ENCODE measurements around the gene DHX35. TPM values are rescaled to one million over a fixed set of nuclear protein-coding genes. Genes with fewer than 3 reads are reported as not detected.

DHX35 gene
- total and polyA plus RNA-seq, 10 of the 15 experiments (the other 5 are each of a cell fraction or from before 2014, with no cell fraction given) = 4.3 to 21.6 (median 14.9) TPM

DNA sequence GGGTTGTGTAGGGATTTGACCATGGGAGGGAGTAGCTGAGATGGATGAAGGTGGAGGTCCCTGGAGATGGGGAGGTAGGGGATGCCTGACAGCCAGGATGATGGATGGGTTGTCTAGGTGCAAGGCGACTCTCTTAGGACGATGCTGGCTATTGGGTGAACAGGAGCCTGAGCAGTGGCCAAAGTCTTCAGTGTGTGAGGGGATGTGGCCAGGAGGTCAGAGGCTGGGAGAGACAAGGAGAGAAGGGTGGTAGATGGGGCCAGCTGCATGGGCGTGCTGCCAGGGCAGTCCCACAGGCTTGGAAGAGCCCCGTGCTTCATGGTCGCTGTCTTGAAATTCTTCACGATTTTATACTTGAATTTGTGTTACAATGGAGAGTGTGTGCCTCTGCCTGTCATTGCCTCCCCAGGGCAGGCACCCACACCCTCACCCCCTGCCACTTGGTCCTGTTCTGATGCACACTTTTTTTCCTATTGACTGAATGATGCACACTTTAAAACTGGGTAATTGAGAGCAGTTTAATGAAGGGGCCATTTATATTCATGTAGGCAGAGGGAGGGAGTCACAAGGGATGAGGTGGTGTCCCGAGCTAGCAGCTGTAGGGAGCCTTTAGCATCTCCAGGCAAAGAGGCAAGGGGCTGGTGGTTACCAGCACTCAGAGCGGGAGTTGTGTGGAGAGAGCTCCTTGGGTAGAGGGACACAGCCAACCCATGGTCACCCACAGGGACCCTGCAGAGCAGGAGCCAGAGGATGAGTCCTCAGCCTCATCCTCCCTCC, 120.7 kb downstream of the DHX35 start:
- Histone ChIP-seq H3K36me3 (ENCODE audit: control insufficient read depth in 2 of 2, insufficient read depth in 2 of 2, low read length in 1 of 2) (no peaks in the 10 kb centered on the region), H3K9ac (ENCODE audit: control insufficient read depth, insufficient read depth, low read length) (no peak overlapping the region), H3K4me1 (ENCODE audit: control insufficient read depth, insufficient read depth, low read length) (no peaks in the 10 kb centered on the region), H4K20me1 (ENCODE audit: control insufficient read depth, insufficient read depth) (no peaks in the 10 kb centered on the region; the same call in 1 of the 2 replicates), H3K4me2 (ENCODE audit: control insufficient read depth, insufficient read depth) (no peak overlapping the region), H3K27me3 (replicated peaks in 1 of 2; ENCODE audit: control insufficient read depth in 2 of 2, insufficient read depth in 2 of 2, low read length in 1 of 2) (peaks cover 0 to 4% of the 10 kb centered on the region in 2 experiments; a peak in 2 of 4 replicates), H2AFZ (ENCODE audit: control insufficient read depth, low read depth, low read length) (no peak overlapping the region), H3K4me3 (no peak overlapping the region), H3K79me2 (ENCODE audit: control insufficient read depth, insufficient read depth, low read length) (no peaks in the 10 kb centered on the region), H3K27ac (ENCODE audit: control insufficient read depth, insufficient read depth) (no peak overlapping the region), H3K9me3 (replicated peaks; ENCODE audit: control insufficient read depth, insufficient read depth, low read length) (no peaks in the 10 kb centered on the region)
- intact Hi-C loops (cut with micrococcal nuclease; ENCODE audit: unreplicated experiment) = no loop called here
- BruUV-seq (replicated peaks) = no TSS peak
- SMC1A ChIA-PET (ENCODE audit: uncharacterized antibody, unreplicated experiment) = interaction anchor here (0.6 to 3.9 kb wide), 4 partner anchors 12 to 38 kb away, joined by 3 to 61 read pairs (median 5); no protein-coding TSS in a partner anchor
- FAIRE-seq (no peak), ATAC-seq (no peak), DNase-seq (ENCODE audit: low read depth, low spot score) (no peak)
- TF ChIP-seq KLF5 (IDR thresholded peaks at IDR 0.05; ENCODE audit: partially characterized antibody) (no peak), NFYB (IDR thresholded peaks at IDR 0.05; ENCODE audit: insufficient read depth, low read depth, low read length) (no peak), PAX5 (IDR thresholded peaks at IDR 0.05; ENCODE audit: borderline replicate concordance, low read depth, low read length) (no peak), STAT3 (IDR thresholded peaks at IDR 0.05; ENCODE audit: low read depth, low read length) (no peak), KAT2A (conservative IDR thresholded peaks at IDR 0.05; ENCODE audit: control insufficient read depth, low read depth, low read length) (no peak)
- in situ Hi-C loops (cut with MboI) = no loop called here
- CTCF ChIA-PET = interaction anchor here (0.7 to 6.2 kb wide), 10 partner anchors 13 to 495 kb away, joined by 3 to 152 read pairs (median 3); no protein-coding TSS in a partner anchor
- POLR2A ChIA-PET = no interaction called here
- WGBS (ENCODE audit: insufficient coverage, insufficient replicate concordance, low lambda C conversion rate, missing lambda C conversion rate) = 7% methylated on average over 8 of the region's 8 CpGs
- RAD21 ChIA-PET (ENCODE audit: unreplicated experiment) = interaction anchor here (0.7 to 4.2 kb wide), 3 partner anchors 32 to 85 kb away, joined by 3 to 28 read pairs (median 5); no protein-coding TSS in a partner anchor

GRCh38 chr20:39083761-39084160, 121.6 kb downstream of the DHX35 start:
- no peak overlapping the region for H3K4me3 ChIP-seq
- ChIA-PET RAD21 (ENCODE audit: unreplicated experiment) (interaction anchor here (1.5 kb wide), 1 partner anchor 33 kb away, joined by 5 read pairs; no protein-coding TSS in a partner anchor), POLR2A (no interaction called here), SMC1A (ENCODE audit: uncharacterized antibody, unreplicated experiment) (no interaction called here), CTCF (interaction anchor here (0.9 to 6.2 kb wide), 2 partner anchors 33 to 425 kb away, joined by 3 to 152 read pairs; no protein-coding TSS in a partner anchor)
- H2AFZ ChIP-seq (ENCODE audit: control insufficient read depth, low read depth, low read length) = no peak overlapping the region
- no TSS peak for BruUV-seq (replicated peaks)
- H3K9ac ChIP-seq (ENCODE audit: control insufficient read depth, insufficient read depth, low read length) = no peak overlapping the region
- H3K36me3 ChIP-seq (ENCODE audit: control insufficient read depth in 2 of 2, insufficient read depth in 2 of 2, low read length in 1 of 2) = no peaks in the 10 kb centered on the region
- H3K79me2 ChIP-seq (ENCODE audit: control insufficient read depth, insufficient read depth, low read length) = no peaks in the 10 kb centered on the region
- H4K20me1 ChIP-seq (ENCODE audit: control insufficient read depth, insufficient read depth) = no peaks in the 10 kb centered on the region; the same call in 1 of the 2 replicates
- intact Hi-C loops (cut with micrococcal nuclease; ENCODE audit: unreplicated experiment) = no loop called here
- in situ Hi-C loops (cut with MboI) = no loop called here
- FAIRE-seq = no peak
- 35% methylated on average over 6 of the region's 6 CpGs for WGBS (ENCODE audit: insufficient coverage, insufficient replicate concordance, low lambda C conversion rate, missing lambda C conversion rate)
- H3K27me3 ChIP-seq (replicated peaks in 1 of 2; ENCODE audit: control insufficient read depth in 2 of 2, insufficient read depth in 2 of 2, low read length in 1 of 2) = peaks cover 0 to 4% of the 10 kb centered on the region in 2 experiments; a peak in 2 of 4 replicates
- ATAC-seq = no peak
- no peaks in the 10 kb centered on the region for H3K9me3 ChIP-seq (replicated peaks; ENCODE audit: control insufficient read depth, insufficient read depth, low read length)
- no peak overlapping the region for H3K4me2 ChIP-seq (ENCODE audit: control insufficient read depth, insufficient read depth)
- no peaks in the 10 kb centered on the region for H3K4me1 ChIP-seq (ENCODE audit: control insufficient read depth, insufficient read depth, low read length)
- no peak overlapping the region for H3K27ac ChIP-seq (ENCODE audit: control insufficient read depth, insufficient read depth)
- no peak for DNase-seq (ENCODE audit: low read depth, low spot score)
- TF ChIP-seq, protein P1, sequence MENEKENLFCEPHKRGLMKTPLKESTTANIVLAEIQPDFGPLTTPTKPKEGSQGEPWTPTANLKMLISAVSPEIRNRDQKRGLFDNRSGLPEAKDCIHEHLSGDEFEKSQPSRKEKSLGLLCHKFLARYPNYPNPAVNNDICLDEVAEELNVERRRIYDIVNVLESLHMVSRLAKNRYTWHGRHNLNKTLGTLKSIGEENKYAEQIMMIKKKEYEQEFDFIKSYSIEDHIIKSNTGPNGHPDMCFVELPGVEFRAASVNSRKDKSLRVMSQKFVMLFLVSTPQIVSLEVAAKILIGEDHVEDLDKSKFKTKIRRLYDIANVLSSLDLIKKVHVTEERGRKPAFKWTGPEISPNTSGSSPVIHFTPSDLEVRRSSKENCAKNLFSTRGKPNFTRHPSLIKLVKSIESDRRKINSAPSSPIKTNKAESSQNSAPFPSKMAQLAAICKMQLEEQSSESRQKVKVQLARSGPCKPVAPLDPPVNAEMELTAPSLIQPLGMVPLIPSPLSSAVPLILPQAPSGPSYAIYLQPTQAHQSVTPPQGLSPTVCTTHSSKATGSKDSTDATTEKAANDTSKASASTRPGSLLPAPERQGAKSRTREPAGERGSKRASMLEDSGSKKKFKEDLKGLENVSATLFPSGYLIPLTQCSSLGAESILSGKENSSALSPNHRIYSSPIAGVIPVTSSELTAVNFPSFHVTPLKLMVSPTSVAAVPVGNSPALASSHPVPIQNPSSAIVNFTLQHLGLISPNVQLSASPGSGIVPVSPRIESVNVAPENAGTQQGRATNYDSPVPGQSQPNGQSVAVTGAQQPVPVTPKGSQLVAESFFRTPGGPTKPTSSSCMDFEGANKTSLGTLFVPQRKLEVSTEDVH (IDR thresholded peaks at IDR 0.05; ENCODE audit: low read depth, partially characterized antibody) = no peak
- TF ChIP-seq YY1 (IDR thresholded peaks at IDR 0.05; ENCODE audit: low read depth, low read length) (no peak), KAT2A (conservative IDR thresholded peaks at IDR 0.05; ENCODE audit: control insufficient read depth, low read depth, low read length) (no peak), ATF7 (IDR thresholded peaks at IDR 0.05; ENCODE audit: low read depth) (no peak), EZH2 (IDR thresholded peaks at IDR 0.05; ENCODE audit: borderline replicate concordance, control insufficient read depth, low read depth, low read length) (no peak), NFYB (IDR thresholded peaks at IDR 0.05; ENCODE audit: insufficient read depth, low read depth, low read length) (no peak), KLF5 (IDR thresholded peaks at IDR 0.05; ENCODE audit: partially characterized antibody) (no peak), POLR2A (IDR thresholded peaks at IDR 0.05; ENCODE audit: low read depth, low read length) (no peak)
- TF ChIP-seq, protein P2, sequence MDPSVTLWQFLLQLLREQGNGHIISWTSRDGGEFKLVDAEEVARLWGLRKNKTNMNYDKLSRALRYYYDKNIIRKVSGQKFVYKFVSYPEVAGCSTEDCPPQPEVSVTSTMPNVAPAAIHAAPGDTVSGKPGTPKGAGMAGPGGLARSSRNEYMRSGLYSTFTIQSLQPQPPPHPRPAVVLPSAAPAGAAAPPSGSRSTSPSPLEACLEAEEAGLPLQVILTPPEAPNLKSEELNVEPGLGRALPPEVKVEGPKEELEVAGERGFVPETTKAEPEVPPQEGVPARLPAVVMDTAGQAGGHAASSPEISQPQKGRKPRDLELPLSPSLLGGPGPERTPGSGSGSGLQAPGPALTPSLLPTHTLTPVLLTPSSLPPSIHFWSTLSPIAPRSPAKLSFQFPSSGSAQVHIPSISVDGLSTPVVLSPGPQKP (IDR thresholded peaks at IDR 0.05; ENCODE audit: low read depth, low read length) = no peak
